AG04450 (cell line): Measurements from ENCODE around the gene TMED4. TPM values are rescaled to one million over a fixed set of nuclear protein-coding genes. Genes with fewer than 3 reads are reported as not detected.

Experiments
- CTCF ChIA-PET: fragments of 300-600, 350-600 bp; formaldehyde crosslinking; extraction: SDS; loops from one replicate; lab custom pipeline; 2022; ENCODE audit warnings: antibody characterized with exemption, inconsistent platforms; lab: Charles Lee
- POLR2A ChIA-PET: fragments of 350-600 bp; formaldehyde crosslinking; extraction: SDS; loops from one replicate; lab custom pipeline; 2021; ENCODE audit warnings: antibody characterized with exemption, inconsistent platforms; lab: Yijun Ruan, JAX
- DNase-seq: peaks from one replicate; pipeline ENCODE4 v3.0.0-alpha.2; 2011; ENCODE audit warnings: low read depth, low spot score
- H3K27ac ChIP-seq: one replicate; pipeline ENCODE4 v1.5.1; 2012; ENCODE audit warnings: low read depth, low read length, control low read depth
- H3K27me3 ChIP-seq: one replicate; pipeline ENCODE4 v1.6.0; 2012; ENCODE audit warnings: low read length; ENCODE audit not compliant: control insufficient read depth, insufficient read depth
- H3K4me3 ChIP-seq: 2 replicates; pipeline ENCODE4 v1.5.1; 2011; ENCODE audit warnings: mild to moderate bottlenecking, low read depth, low read length, control low read depth
- H3K9me3 ChIP-seq: 2 replicates; pipeline ENCODE4 v1.5.1; 2012; ENCODE audit warnings: low read length; ENCODE audit not compliant: control insufficient read depth, insufficient read depth
- polyA plus RNA-seq: library from polyadenylated mRNA; depleted of rRNA; stranded (reverse); fragments of >200 nt; gene quantifications from 2 replicates; pipeline ENCODE4 v1.2.3, GENCODE V29; 2011
- TF ChIP-seq, protein P1 (sequence below): IDR thresholded peaks from 2 replicates; pipeline ENCODE4 v1.5.1; 2011; ENCODE audit warnings: low read depth, low read length, control low read depth, inconsistent platforms

TMED4 gene
- polyA plus RNA-seq, 1 experiment, result 78.4 TPM

DNA sequence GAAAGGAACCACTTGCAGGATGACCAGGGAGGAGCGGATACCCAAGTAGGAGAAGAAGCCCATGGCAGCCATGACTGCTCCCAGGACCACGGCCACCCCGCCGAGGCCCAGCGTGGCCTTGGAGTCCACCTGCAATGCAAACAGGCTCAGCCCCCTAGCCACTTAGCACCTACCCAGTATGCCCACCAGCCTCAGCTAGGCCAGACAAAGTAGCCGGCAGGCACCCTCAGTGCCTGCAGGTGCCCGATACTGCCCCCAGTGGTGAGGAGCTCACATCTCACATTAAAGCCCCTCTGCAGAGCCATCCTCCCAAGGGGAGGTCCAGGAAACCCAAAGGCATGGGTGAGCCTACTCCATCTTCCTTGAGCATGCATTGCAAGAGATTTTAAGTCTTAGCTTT, 47.5 kb downstream of the TMED4 start:
- ChIA-PET CTCF (interaction anchor here (0.6 to 1.6 kb wide), 10 partner anchors 8 to 323 kb away, joined by 3 to 7 read pairs (median 4); partner anchors contain the start of gene NUDCD3), POLR2A (interaction anchor here (0.7 to 1.3 kb wide), 2 partner anchors 22 to 294 kb away, joined by 5 read pairs; no protein-coding TSS in a partner anchor)
- peak overlapping the region; percentile 23 for H3K27ac ChIP-seq
- peaks cover 3% of the 10 kb centered on the region; the same call in 1 of the 2 replicates for H3K9me3 ChIP-seq
- DNase-seq, result no peak
- TF ChIP-seq, protein P1, sequence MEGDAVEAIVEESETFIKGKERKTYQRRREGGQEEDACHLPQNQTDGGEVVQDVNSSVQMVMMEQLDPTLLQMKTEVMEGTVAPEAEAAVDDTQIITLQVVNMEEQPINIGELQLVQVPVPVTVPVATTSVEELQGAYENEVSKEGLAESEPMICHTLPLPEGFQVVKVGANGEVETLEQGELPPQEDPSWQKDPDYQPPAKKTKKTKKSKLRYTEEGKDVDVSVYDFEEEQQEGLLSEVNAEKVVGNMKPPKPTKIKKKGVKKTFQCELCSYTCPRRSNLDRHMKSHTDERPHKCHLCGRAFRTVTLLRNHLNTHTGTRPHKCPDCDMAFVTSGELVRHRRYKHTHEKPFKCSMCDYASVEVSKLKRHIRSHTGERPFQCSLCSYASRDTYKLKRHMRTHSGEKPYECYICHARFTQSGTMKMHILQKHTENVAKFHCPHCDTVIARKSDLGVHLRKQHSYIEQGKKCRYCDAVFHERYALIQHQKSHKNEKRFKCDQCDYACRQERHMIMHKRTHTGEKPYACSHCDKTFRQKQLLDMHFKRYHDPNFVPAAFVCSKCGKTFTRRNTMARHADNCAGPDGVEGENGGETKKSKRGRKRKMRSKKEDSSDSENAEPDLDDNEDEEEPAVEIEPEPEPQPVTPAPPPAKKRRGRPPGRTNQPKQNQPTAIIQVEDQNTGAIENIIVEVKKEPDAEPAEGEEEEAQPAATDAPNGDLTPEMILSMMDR, result peak; percentile 47
- no peak overlapping the region for H3K4me3 ChIP-seq
- no peaks in the 10 kb centered on the region for H3K27me3 ChIP-seq

DNA sequence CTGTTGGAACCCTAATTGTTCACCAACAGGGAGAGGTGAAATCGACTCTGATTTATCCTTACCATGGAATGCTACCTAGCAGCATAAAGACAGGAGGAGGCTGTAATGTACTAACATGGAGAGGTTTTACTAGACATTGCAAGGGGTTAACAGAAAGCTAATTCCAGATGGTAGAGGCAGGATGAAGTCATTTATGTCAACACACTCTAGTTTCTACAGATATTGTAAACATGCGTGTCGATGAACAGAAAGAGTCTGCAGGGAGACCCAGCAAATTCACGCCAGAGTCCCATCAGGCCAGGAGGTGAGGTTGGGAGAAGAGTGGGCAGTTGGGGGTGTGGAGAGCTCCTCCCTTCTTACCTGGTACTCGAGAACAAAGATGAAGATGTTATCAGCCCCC, 47.9 kb downstream of the TMED4 start:
- POLR2A ChIA-PET, result interaction anchor here (0.7 to 1.3 kb wide), 2 partner anchors 22 to 34 kb away, joined by 3 to 5 read pairs; no protein-coding TSS in a partner anchor
- DNase-seq, result peak; percentile 42
- H3K9me3 ChIP-seq, result peaks cover 3% of the 10 kb centered on the region; the same call in 1 of the 2 replicates
- peak overlapping the region; percentile 84 for H3K27ac ChIP-seq
- TF ChIP-seq, protein P1, result no peak
- no peaks in the 10 kb centered on the region for H3K27me3 ChIP-seq
- CTCF ChIA-PET, result interaction anchor here (0.6 to 1.6 kb wide), 11 partner anchors 9 to 323 kb away, joined by 3 to 7 read pairs (median 4); partner anchors contain the start of gene NUDCD3
- no peak overlapping the region for H3K4me3 ChIP-seq

DNA sequence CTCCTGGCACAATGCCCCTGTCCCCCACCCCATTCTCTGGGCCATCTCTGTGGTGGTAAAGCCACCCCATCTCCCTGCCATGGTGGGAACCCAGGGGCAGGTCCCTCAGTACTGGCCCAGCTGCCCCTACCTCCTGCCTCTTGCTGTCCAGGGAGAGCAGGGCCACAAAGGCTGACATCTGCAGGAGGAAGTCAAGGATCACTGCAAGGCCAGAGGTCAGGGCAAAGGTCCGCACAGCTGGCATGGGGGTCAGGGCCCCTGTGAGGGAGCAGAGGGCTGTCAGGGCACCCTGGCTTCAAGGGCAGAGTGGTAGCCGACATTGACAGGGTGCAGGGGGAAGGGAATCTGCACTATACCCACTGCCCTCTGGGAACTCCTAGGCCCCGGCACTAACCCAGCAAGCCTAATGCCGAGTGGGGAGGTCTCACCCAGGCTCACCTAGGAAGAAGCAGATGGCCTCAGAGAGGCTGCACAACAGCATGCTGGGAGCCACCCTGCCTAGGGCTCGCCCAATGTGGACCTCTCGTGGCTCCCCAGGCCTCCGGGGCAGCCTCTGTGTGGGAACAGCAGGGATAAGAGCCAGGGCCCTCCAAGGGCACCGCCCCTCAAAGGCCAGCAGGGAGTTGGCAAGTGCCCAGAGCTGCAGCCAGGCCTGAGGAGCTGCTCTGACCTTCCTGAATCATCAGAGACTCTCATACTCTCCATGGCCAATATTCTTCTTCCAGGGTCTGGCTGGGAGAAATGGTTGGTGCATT, 48.6 kb downstream of the TMED4 start:
- no peak overlapping the region for H3K4me3 ChIP-seq
- ChIA-PET CTCF (interaction anchor here (0.6 to 1.6 kb wide), 8 partner anchors 9 to 324 kb away, joined by 3 to 7 read pairs (median 4); partner anchors contain the start of gene NUDCD3), POLR2A (interaction anchor here (0.7 to 1.3 kb wide), 2 partner anchors 23 to 35 kb away, joined by 3 to 5 read pairs; no protein-coding TSS in a partner anchor)
- peak overlapping the region; percentile 84 for H3K27ac ChIP-seq
- H3K27me3 ChIP-seq, result no peaks in the 10 kb centered on the region
- H3K9me3 ChIP-seq, result peaks cover 3% of the 10 kb centered on the region; the same call in 1 of the 2 replicates
- no peak for DNase-seq
- TF ChIP-seq, protein P1, result no peak

DNA sequence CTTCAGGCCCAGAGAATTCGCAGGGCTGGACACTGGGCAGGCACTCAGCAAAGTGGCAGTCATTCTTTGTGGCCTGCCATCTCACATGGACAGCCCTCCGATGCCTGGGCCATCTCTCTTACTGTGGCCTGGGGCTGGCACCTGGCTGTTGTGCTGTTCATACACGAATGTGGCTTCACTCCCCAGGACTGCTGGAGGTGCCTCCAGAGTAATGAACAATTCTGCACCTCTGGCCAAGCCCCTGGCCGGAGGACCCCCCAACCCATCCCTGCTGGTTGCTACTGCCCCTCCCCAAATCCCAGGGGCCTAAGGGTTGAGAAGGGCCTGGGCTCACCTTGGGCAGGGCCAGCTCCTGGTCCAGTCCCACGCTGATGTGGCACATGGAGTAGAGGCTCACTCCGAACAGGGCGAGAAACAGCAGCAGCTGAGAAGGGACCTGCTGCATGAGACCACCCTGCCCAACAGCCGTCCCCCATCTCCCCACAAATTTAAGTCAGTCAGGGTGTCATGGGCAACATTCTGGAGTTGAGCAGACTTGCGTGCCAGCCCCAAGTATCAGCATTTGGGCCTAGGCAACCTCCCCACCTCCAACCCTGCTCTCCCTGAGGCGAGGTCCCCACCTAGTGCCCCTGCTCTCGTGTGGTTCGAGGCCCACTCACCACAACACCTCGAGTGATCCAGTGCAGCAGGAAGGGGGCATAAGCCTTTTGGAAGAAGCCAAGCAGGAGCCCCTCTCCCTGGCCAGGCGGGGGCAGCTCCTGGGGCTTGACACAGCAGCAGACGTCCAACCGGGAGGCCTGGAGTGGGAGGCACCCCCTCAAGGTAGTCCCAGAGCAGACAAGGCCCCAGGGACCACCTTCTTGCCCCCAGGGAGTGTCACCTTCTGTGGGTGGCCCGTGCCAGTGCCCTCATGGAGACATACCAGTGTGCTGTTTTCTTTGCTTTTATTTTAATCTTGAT, 50.3 kb downstream of the TMED4 start:
- CTCF ChIA-PET, result no interaction called here
- no peak for DNase-seq
- H3K4me3 ChIP-seq, result no peak overlapping the region
- H3K27me3 ChIP-seq, result no peaks in the 10 kb centered on the region
- no peak overlapping the region for H3K27ac ChIP-seq
- no peaks in the 10 kb centered on the region; the same call in 1 of the 2 replicates for H3K9me3 ChIP-seq
- POLR2A ChIA-PET, result no interaction called here
- TF ChIP-seq, protein P1, result no peak
